Thoracic aorta (tissue), 2 donors: ENCODE results near the gene PIK3C2A. TPM values are rescaled to one million over a fixed set of nuclear protein-coding genes. Genes with fewer than 3 reads are reported as not detected.
"Not testable (repeated sequence)": the region's sequence is repeated elsewhere in the genome, so short reads cannot be mapped to it uniquely, and the experiment has no call there.

Source experiments
- ATAC-seq: fragments of 150-250 bp; one replicate; pipeline ENCODE4 v1.8.0; 2017; ENCODE audit warnings: low read depth; ENCODE audit not compliant: insufficient number of reproducible peaks, low FRiP score
- DNase-seq: peaks from one replicate; pipeline ENCODE4 v3.0.0-alpha.2; 2020; ENCODE audit warnings: low spot score
- H3K27ac ChIP-seq, 2 donors: fragments of 200-600 bp; sonication (generic); 1 replicate in 1 of 2; 2 replicates in 1 of 2; pipeline ENCODE4 v1.5.1; 2016; ENCODE audit warnings: mild to moderate bottlenecking in 2 of 2, moderate library complexity in 2 of 2
- H3K27me3 ChIP-seq: fragments of 200-600 bp; sonication (generic); replicated peaks from 2 replicates; pipeline ENCODE4 v1.6.0; 2016; ENCODE audit warnings: mild to moderate bottlenecking; ENCODE audit not compliant: insufficient read depth
- H3K36me3 ChIP-seq: fragments of 200-600 bp; sonication (generic); one replicate; pipeline ENCODE4 v1.5.1; 2016
- H3K4me1 ChIP-seq, 2 donors: fragments of 200-600 bp; sonication (generic); 1 replicate in 1 of 2; 2 replicates in 1 of 2; pipeline versions ENCODE4 v1.5.1 to v1.6.0; 2016; ENCODE audit warnings: low read depth in 2 of 2, mild to moderate bottlenecking in 1 of 2; ENCODE audit not compliant: control insufficient read depth in 1 of 2
- H3K4me3 ChIP-seq: fragments of 200-600 bp; sonication (generic); 2 replicates; pipeline ENCODE4 v1.5.1; 2016; ENCODE audit warnings: mild to moderate bottlenecking
- H3K9me3 ChIP-seq: fragments of 200-600 bp; sonication (generic); 2 replicates; pipeline ENCODE4 v1.5.1; 2016
- total RNA-seq, 2 donors: library from RNA; depleted of rRNA; stranded (reverse); fragments of >200 nt; gene quantifications; one replicate each; pipeline versions ENCODE4 v1.1.0 to v1.2.3, GENCODE V29; 2016
- TF ChIP-seq, protein P1 (sequence below): fragments of 200-600 bp; sonication (generic); IDR thresholded peaks from one replicate; pipeline ENCODE4 v1.5.1; 2019; ENCODE audit warnings: antibody characterized with exemption

Gene PIK3C2A
- total RNA-seq, 2 donors from 2014 or later, result 51.3 to 109 TPM

DNA sequence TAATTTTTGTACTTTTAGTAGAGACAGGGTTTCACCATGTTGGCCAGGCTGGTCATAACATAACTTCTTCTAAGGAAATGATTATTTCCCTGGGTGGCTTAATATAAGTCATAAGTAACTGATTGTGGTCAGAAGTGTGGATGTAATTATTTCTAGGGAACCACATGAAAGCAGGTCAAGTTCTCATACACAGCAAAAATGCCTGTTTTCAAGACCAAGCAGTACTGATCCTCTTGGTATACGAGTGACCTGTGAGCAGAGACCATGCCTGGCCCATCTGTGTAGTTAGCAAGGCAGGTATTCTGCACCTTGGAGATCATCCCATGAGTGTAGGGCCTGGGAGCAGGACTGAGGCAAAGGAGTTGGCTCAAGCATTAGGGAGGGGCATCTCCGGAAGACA, 36.3 kb upstream of the PIK3C2A start:
- H3K27ac ChIP-seq, result no peak overlapping the region
- DNase-seq (no peak), ATAC-seq (no peak)
- TF ChIP-seq, protein P1, sequence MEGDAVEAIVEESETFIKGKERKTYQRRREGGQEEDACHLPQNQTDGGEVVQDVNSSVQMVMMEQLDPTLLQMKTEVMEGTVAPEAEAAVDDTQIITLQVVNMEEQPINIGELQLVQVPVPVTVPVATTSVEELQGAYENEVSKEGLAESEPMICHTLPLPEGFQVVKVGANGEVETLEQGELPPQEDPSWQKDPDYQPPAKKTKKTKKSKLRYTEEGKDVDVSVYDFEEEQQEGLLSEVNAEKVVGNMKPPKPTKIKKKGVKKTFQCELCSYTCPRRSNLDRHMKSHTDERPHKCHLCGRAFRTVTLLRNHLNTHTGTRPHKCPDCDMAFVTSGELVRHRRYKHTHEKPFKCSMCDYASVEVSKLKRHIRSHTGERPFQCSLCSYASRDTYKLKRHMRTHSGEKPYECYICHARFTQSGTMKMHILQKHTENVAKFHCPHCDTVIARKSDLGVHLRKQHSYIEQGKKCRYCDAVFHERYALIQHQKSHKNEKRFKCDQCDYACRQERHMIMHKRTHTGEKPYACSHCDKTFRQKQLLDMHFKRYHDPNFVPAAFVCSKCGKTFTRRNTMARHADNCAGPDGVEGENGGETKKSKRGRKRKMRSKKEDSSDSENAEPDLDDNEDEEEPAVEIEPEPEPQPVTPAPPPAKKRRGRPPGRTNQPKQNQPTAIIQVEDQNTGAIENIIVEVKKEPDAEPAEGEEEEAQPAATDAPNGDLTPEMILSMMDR, result no peak
- H3K4me1 ChIP-seq, result no peaks in the 10 kb centered on the region
- H3K9me3 ChIP-seq, result no peaks in the 10 kb centered on the region
- H3K27me3 ChIP-seq, result no peaks in the 10 kb centered on the region
- H3K36me3 ChIP-seq, result no peaks in the 10 kb centered on the region
- no peak overlapping the region for H3K4me3 ChIP-seq

DNA sequence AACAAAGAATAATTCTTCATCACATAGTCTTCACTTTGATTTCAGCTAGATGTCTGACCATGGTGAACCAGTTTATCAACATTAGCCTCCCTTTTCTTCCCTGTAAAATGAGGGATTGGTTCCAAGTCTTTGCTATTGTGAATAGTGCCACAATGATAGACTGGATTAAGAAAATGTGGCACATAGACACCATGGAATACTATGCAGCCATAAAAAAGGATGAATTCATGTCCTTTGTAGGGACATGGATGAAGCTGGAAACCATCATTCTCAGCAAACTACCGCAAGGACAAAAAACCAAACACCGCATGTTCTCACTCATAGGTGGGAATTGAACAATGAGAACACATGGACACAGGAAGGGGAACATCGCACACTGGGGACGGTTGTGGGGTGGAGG, 35.2 kb upstream of the PIK3C2A start:
- H3K4me3 ChIP-seq, H3K27me3 ChIP-seq, H3K9me3 ChIP-seq, H3K27ac ChIP-seq, H3K36me3 ChIP-seq, H3K4me1 ChIP-seq, DNase-seq, ATAC-seq: not testable (repeated sequence)

DNA sequence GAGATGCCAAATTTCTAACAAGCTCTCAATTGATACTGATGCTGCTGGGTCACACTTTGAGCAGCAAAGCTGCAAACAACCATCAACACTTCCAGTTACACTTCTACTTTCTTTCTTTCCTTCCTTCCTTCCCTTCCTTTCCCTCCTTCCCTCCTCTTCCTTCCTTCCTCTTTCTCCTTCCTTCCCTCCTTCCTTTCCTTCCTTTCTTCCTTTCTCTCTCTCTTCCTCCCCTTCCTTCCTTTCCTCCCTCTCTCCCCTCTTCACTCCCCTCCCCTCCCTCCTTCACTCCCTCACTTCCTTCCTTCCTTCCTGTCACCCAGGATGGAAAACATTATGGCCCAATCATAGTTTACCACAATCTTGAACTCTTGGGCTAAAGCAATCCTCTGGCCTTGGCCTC, 33.0 kb upstream of the PIK3C2A start:
- no peaks in the 10 kb centered on the region for H3K27me3 ChIP-seq
- TF ChIP-seq, protein P1, result no peak
- H3K4me1 ChIP-seq, result no peaks in the 10 kb centered on the region
- no peak overlapping the region for H3K27ac ChIP-seq
- no peak overlapping the region for H3K4me3 ChIP-seq
- no peaks in the 10 kb centered on the region for H3K36me3 ChIP-seq
- no peaks in the 10 kb centered on the region for H3K9me3 ChIP-seq
- ATAC-seq, result no peak
- DNase-seq, result no peak

DNA sequence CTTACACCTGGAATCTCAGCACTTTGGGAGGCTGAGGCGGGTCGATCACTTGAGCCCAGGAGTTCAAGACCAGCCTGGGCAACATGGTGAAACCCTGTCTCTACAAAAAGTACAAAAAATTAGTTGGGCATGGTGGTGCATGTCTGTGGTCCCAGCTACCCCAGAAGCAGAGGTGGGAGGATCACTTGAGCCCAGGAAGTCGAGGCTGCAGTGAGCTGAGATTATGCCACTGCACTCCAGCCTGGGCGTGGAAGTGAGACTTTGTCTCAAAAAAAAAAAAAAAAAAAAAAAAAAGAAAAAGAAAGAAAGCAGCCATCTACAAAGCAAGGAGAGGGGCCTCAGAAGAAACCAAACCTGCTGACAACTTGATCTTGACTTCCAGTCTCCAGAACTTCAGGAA, 32.1 kb upstream of the PIK3C2A start:
- not testable (repeated sequence) for H3K27me3 ChIP-seq, H3K4me1 ChIP-seq, H3K27ac ChIP-seq, ATAC-seq, H3K4me3 ChIP-seq, DNase-seq, H3K9me3 ChIP-seq, H3K36me3 ChIP-seq

DNA sequence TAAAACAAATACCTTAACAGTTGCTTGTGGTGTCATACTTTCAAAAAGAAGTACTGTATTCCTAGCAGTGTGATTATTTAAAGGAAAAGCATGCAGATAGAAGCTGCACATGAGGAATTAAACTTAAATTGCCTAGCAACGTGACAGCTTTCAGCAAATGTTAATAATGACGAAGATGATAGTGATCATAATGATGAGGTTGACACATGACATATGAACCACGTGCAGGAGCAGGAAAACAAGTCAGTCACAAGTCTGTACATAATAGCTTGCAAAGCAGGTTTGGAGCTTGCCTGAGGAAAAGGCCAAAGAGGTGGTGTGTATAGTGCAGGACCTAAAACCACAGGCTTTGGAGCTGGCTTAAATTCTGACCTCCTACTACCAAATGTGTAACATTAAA, 30.6 kb upstream of the PIK3C2A start:
- TF ChIP-seq, protein P1, result no peak
- ATAC-seq, result no peak
- Histone ChIP-seq H3K4me1 (no peaks in the 10 kb centered on the region), H3K36me3 (no peaks in the 10 kb centered on the region), H3K4me3 (no peak overlapping the region), H3K27ac (no peak overlapping the region), H3K9me3 (no peaks in the 10 kb centered on the region), H3K27me3 (no peaks in the 10 kb centered on the region)
- no peak for DNase-seq

DNA sequence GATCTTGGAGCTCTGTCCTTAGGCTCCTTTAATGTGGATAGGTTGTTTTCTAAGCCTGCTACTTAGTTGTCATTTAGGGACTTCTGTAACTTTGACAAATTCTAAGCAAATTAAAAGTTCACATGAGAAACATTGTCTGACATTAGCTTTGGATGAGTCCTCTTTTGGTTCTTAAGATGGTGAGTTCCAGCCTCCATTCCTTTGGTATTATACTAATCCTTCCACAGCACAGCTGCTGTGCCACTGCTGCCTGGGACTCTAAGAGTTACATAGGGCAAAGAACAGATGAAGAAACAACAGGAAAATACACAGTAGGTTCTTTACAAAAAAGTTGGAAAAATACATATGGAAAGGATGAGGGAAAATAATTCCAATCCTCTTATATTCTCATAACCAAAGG, 25.3 kb upstream of the PIK3C2A start:
- DNase-seq (no peak), ATAC-seq (no peak)
- Histone ChIP-seq H3K27me3 (no peaks in the 10 kb centered on the region), H3K4me1 (no peaks in the 10 kb centered on the region), H3K36me3 (no peaks in the 10 kb centered on the region), H3K4me3 (no peak overlapping the region), H3K9me3 (no peaks in the 10 kb centered on the region), H3K27ac (no peak overlapping the region)
- TF ChIP-seq, protein P1, result no peak
